NCI-H510A treated with DMSO at 0.1 percent for 48 hours (cell line): ENCODE data around the gene SLC29A4.
"Not testable (repeated sequence)": the region's sequence is repeated elsewhere in the genome, so short reads cannot be mapped to it uniquely, and the experiment has no call there.

Experiments used
- DNase-seq: peaks from one replicate; lab custom pipeline; 2025; lab: John Stamatoyannopoulos, UW

The SLC29A4 gene, protein sequence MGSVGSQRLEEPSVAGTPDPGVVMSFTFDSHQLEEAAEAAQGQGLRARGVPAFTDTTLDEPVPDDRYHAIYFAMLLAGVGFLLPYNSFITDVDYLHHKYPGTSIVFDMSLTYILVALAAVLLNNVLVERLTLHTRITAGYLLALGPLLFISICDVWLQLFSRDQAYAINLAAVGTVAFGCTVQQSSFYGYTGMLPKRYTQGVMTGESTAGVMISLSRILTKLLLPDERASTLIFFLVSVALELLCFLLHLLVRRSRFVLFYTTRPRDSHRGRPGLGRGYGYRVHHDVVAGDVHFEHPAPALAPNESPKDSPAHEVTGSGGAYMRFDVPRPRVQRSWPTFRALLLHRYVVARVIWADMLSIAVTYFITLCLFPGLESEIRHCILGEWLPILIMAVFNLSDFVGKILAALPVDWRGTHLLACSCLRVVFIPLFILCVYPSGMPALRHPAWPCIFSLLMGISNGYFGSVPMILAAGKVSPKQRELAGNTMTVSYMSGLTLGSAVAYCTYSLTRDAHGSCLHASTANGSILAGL

DNA sequence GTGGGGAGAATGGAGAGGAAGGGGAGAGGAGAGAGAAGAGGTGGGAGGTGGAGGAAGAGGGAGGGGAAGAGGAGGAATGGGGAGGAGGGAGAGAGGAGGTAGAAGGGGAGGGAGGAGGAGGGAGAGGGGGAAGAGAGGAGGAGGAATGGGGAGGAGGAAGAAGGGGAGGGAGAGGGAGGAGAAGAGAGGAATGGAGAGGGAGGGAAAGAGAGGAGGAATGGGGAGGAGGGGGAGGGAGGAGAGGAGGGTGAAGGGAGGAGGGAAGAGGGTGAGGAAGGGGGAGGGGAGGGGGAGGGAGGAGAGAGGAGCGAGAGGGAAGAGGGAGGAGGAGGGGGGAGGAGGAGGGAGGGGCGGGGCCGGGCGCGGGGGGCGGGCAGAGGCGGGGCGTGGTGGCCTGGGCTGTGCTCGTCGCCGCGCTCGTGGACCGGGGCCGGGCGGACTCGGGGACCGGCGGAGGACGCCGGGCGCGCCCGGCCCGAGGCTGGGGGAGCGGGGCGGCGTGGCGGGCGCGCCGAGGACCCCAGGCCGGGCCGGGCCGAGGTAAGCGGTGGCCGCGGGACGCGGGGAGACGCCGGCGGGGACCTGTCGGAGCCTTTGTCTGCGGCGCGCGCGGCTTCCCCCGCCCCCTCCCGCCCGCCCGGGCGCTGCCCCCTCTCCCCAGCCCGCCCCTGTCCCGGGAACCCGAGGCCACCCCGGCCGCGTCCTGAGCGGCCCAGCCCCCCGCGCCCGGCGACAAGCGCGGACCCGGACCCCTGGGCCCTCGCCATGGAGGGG is at the start of gene SLC29A4:
Gene SLC29A4, plus strand, starts transcription at position 401 of the 774 bp plus-strand sequence. CDS start 4,874 bp downstream, outside the sequence.
- peak; percentile 25 for DNase-seq

DNA sequence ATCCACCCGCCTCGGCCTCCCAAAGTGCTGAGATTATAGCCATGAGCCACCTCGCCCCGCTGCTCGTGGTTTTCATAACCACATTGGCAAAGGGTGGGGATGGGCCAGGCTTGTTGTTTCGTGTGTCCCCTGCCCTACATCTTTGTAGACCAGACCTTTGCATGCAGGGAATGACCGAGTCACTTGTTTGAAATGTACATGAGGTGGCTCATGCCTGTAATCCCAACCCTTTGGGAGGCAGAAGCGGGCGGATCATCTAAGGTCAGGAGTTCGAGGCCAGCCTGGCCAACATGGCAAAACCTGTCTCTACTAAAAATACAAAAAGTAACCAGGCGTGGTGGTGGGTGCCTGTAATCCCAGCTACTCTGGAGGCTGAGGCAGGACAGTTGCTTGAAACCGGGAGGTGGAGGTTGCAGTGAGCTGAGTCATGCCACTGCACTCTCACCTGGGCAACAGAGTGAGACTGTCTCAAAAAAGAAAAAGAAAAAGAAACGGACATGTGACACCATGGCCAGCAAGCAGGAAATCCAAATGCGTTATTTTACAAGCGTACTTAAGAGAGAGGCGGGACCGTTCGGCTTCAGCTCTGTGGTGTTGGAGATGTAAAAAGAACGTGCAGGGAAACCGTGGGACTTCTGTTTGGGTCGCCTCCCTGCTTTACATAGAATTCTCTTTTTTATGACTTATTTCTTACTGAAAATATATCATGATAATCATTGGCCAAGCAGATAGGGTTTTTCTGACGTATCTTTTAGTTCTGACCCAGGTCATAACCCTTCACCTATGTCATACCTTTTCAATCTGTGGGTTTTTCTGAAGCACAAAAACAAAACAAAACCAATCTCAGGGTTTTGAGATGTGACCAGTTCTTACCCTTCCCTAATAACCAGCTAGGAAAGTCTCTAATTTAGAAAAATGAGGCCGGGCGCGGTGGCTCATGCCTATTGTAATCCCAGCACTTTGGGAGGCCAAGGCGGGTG is 47.6 kb upstream of the SLC29A4 start:
- peak; percentile 37 for DNase-seq

DNA sequence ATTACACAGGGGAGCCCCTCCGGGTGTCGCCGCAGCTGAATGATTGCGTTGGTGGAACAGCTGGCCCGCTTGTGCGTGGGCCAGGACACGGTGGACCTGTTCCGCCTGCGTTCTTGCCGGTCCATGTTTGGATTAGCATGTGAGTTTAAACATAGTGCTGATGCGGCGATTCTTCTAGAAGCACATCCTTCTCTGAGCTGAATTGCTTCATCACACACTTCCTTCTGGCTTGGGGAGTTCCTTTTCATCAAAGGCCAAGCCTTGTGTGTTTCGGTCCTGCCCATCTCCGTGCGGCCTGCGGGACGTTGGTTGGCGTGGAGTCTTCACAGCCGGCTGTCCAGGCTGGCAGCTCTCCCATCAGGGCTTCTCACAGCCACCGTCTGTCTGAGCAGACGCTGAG is 45.5 kb upstream of the SLC29A4 start:
- DNase-seq, result no peak

DNA sequence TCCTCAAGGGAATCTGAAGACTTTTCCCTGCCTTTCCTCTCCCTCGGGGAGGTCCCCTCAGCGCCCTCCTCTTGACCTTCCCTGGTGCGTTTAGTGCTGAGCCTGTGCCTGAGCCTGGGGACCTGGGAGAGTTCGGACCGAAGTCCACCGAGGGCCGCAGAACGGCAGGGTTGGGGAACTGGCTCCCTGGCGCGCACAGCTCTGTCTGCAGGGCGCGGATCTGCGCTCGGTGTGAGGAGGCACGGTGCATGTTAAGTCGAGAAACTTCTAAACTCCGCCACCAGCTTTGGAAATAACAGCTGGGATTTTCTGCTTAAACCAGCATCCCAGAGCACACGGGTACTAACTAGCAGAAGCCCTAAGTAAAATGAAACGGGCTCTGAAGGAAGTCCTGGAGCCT is 44.2 kb upstream of the SLC29A4 start:
- no peak for DNase-seq

DNA sequence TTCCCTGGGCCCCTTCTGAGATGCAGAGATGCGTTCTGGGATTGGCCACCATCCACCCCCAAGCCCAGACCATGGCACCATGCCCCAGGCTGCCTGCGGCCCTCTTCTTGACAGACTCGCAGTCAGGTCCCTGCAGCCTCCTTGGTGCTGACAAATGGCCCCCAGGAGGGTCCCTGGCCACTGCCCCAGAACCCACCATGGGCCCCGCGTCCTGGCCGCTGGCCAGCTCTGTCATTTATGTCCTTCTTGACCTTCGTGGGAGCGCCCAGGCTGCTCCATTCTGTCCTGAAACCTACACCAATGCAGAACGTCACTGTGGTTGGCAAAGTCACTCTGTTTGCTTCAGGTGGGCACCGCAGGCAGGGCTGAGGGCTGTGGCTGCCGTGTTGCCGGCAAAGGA is 39.5 kb upstream of the SLC29A4 start:
- DNase-seq, result no peak

DNA sequence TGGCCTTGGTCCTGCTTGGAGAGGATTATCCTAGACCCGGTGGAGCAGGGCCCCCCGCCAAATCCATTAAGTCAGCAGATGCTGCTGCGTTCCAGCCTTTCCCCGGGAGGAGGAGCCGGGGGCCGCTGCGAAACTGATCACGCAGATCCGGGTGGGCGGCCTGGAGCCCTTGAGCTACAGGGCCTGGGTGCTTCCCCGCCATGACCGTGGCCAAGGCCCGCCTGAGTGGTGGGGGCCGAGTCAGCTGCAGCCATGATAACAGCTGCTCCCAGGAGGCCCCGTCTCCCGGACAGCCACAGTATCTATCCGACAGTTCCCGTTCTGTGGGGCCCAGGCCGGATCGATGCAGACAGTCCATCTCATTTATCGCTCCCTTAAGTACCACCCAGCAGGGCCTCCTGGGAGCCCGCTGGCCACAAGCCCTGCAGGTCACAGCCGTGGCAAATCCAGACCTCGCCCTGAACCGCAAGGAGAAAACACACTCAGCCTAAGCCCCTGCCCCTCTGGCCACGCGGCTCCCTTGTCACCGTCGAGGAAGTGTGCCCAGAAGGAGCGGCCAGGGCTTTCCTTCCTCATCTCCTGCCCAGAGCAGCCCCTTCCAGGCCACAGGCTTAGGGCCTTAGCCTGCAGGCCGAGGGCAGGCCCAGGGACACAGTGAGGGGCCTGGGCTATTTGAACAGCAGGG is 34.4 kb upstream of the SLC29A4 start:
- DNase-seq, result no peak

DNA sequence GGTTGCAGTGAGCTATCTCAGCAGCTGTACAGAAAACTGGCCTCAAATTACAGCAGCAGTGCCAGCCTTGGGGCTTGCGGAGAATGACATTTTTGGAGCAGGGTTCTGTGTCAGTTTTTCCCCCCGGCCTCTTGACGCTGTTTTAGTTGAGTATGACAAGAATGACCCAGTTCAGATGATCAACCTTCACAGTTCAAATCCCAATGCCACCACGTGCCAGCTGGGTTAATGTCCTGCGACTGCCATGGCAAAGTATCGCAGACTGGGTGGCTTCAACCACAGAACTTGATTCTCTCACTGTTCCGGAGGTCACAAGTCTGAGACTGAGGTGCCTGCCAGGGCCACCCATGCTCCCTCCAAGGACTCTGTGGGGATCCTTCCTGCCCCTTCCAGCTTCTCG is 32.0 kb upstream of the SLC29A4 start:
- not testable (repeated sequence) for DNase-seq

DNA sequence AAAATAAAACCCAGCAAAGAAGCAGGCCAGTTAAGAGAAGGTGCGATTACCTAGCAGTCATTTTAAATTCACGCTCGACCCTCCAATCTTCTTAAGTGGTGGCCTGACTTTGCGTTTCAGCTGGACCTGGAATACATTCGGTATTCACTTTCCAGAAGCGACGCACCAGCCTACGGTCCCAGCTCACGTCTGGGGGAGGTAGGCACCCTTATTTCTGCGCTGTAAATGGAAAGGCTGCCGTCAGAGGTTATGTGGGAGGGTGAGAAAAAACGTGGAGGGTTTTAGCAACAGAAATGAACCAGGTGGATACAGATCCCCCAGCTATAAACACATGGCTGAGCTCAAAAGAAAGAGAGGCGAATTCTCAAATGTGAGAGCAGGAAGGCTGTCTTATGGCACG is 29.2 kb upstream of the SLC29A4 start:
- not testable (repeated sequence) for DNase-seq

DNA sequence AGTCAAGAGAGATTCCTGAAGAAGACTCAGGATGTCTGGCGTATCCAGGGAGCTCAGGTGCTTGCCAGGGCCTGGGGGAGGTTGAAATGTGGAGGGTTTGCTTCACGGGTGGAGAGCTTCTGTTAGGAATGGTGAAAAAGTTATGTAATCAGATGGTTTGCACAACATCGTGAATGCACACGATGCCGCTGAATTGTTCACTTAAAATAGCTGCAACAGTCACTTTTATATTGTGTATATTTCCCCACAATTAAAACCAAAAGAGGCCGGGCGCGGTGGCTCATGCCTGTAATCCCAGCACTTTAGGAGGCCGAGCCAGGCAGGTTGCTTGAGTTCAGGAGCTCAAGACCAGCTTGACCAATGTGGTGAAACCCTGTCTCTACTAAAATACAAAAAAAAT is 28.4 kb upstream of the SLC29A4 start:
- not testable (repeated sequence) for DNase-seq

DNA sequence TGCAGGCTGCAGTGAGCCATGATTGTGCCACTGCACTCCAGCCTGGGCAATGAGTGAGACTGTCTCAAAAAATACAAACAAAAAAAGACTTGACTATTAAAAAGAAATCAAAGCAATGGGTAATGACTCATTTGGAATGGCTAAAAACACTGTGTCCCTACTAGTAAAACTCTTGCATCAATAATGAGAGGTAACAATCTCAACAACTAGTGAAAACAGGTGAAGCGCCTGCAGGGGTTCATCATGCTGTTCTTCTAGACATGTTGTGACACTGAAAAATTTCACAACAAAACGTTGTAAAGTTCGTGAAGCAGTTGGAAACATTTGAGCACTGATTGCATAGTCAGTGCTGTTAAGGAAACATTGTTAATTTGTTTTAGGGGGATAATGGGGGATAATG is 26.9 kb upstream of the SLC29A4 start:
- no peak for DNase-seq

DNA sequence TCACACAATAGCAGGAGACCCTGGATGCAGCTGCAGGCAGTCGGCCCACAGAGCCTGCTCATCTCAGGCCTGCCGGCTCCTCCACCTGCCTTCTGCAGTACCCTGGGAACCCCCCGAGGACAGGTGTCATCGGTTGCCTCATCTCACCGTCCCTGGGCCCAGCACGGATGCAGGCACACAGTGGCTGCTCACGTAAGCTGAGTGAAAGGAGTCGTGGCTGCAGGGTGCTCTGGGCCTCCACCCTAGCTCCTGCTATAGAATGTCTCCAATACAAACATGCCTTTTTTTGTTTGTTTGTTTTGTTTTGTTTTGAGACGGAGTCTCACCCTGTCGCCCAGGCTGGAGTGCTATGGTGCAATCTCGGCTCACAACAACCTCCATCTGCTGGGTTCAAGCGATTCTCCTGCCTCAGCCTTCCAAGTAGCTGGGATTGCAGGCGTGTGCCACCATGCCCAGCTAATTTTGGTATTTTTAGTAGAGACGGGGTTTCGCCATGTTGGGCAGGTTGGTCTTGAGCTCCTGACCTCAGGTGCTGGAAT is 22.1 kb upstream of the SLC29A4 start:
- DNase-seq, result not testable (repeated sequence)

DNA sequence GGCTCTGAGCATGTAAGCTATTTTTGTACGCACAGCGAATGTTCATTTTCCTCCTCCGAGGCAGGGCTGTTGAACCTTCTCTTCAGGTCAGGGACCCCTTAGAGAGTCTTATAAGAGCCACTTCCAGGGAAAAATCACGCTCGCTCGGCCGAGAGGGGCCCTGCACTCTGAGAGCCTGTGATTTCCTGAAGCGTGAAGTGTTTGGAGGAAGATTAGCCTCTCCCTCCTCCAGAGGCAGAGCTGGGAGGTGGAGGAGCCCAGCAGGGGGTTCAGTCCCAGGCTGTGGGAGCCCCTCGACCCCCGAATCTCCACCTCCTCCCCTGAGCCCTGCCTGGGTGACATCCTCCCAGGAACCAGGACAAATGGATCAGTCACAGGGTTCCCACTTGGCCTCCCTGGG is 19.7 kb upstream of the SLC29A4 start:
- DNase-seq, result not testable (repeated sequence)

DNA sequence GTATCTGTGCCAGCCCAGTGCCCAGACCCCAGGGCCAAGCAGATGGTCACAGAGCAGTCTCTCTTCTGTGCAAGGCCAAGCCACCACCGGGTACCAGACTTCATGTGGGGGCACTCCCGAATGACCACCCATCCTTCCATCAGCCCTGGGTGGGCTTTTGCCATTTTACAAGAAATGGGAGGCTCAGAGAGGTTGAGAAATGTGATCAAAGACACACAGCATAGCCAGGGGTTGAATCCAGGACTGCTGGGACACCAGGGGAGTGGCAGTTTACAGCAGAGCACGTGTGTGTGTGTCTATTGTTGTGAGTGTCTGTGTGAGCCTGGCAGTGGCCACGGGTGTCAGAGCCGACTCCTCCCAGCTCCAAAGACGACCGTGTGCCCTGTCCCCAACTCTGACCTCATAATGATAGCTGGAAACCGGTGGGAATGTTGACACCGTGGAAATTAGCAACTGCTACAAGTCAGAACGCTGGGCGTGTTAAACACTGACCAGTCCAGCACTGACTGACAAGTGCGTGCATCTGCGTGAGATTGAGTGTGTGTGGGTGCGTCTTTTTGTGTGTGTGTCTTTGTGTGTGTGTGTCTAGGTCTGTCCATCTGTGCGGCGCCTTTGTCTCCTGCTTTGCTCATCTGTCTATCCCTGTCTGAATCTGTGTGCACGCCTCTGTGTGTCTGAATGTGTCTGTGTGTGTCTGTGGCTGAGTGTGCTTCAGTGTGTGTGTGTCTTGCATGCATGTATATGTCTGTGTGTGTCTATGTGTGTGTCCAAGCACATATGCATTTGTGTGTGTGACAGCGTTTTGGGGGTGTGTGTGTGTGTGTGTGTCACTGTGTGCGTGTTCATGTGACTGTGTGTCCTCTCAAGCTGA is 17.2 kb upstream of the SLC29A4 start:
- no peak for DNase-seq

DNA sequence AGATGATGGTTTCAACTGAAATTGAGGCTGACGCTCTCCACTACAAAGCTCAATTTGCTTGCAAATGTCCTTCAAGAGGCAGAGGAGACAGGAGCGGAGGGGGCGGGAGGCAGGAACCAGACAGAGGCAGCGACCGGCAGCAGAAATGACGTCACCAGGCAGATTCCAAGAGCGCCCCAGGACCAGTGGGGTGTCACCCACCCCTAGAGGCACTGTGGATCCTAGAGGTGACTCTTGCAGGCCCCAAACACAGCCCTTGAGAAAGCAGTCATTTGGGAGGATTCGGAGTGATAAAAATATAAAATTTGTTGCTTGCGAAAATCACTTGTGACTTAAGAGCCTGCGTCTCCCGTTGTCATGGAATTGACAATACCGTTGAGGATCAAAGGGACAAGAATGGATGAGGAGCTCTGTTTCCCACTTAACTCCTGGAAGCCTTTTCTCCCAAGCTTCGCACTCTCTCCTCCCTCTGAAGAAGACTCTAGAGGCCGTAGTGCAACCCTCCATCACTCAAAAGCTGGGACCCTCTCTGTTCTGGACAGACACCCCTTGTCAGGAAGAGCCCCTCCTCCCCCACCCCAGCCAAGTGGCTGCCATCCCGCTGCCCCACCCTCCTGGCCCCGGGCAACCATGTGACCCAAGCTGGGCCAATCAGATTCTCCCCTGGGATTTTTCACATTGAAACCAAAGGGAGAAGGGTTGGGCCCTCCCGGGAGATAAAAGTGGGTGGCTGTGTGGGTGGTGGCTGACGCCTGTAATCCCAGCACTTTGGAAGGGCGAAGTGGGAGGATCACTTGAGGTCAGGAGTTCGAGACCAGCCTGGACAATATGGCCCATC is 16.3 kb upstream of the SLC29A4 start:
- no peak for DNase-seq

DNA sequence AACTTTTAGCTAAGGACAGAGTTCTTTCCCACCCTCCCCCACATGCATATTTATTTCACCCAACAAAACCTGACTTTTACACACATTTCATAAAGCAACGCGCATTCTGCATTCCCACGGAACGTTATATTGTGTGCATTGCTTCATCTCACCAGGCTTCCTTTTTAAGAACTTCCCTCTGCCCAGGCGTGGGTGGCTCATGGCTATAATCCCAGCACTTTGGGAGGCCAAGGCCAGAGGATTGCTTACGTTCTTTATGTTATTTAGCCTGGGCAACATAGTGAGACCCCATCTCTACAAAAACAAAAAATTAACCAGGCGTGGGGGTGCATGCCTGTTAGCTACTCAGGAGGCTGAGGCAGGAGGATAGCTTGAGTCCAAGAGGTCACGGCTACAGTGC is 14.9 kb upstream of the SLC29A4 start:
- not testable (repeated sequence) for DNase-seq

DNA sequence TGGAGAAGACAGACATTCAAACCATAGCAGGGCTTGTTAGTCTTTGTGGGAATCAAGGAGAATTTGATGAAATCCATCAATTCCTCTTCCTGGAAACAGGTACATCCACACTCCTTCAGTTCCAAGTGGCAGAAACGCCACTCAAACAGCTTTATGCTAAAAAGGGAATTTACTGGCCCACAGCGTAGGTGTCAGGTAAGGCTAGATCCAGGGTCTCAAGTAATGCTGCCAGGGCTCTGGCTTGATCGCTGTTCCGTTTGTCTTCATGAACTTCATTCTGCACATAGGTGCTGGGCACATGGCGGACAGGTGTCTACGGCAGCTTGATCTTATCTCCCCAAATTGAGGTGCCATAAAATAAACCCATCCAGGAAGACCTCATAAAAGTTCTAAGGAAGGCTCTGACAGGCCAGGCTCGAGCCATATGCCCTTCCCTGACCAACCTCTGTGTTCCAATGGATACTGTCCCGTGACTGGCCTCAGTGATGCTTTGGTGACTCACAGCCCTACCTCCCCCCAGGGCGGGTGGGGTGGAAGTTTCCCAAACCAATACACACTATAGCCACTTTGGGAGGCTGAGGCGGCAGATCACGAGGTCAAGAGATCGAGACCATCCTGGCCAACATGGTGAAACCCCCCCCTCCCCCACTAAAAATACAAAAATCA is 12.6 kb upstream of the SLC29A4 start:
- not testable (repeated sequence) for DNase-seq

DNA sequence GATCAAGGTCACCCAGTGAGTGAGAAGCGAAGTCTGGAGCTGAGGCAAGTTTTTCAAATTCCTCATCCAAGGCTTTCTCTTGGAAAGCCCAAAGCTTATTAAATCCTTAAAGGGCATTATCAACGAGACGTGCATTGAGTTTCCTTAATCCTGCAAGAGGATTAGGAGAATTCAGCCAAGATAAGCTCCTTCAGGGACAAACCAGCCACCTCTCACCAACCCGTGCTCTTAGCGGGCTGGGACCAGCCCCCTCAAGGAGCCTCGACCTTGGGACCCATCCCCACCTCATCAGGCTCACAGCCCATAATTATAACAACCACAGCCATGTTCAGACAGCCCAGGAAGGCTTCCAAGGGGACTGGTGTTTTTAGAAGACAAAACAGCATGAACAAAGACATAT is 12.0 kb upstream of the SLC29A4 start:
- DNase-seq, result no peak

DNA sequence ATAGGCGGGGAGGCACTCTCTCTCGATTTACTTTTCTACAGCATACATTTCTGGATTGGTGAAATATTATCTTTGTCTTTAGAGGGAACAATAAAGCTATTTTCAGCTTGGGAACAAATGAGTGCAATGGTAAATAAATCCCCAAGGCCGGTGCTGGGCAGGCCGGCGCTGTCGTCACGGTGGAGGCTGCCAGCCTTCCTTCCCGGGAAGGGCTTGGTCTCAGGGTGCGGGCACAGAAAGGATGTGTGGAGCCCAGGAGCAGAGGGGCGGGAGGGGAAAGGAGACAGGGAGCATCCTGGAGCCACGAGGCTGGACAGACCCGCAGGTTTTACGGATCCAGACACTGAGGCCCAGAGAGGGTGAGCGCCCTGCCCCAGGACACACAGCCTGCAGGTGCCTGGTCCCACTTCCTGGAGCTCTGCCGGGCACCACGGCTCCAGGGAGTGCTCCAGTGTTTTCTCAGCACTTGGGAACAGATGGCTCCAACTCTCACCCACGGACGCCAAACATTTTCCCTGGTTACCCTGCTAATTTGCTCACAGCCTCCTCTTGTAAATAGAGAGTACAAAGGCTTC is 8.8 kb upstream of the SLC29A4 start:
- DNase-seq, result not testable (repeated sequence)
